Adrenal gland (tissue), 5 donors: Measurements from ENCODE around the gene NPAS3.

Experiments used
- CTCF ChIP-seq, 6 experiments: fragments of 450-650 bp in 4 of 6; fragments of 200-600 bp in 2 of 6; sonication (generic) in 1 of 6; IDR thresholded peaks; 1 replicate in 5 of 6; 2 replicates in 1 of 6; pipeline versions ENCODE4 v1.5.1 to v1.8.0; 2016 to 2021; ENCODE audit warnings: antibody characterized with exemption in 6 of 6, mild to moderate bottlenecking in 2 of 6, moderate library complexity in 1 of 6
- POLR2A ChIP-seq, 2 donors: fragments of 450-650 bp; IDR thresholded peaks; one replicate each; pipeline ENCODE4 v1.6.1; 2017; ENCODE audit warnings: antibody characterized with exemption in 2 of 2, mild to moderate bottlenecking in 2 of 2, moderate library complexity in 1 of 2
- donor health status: DM: no; HTN: no; CAD: no.

DNA sequence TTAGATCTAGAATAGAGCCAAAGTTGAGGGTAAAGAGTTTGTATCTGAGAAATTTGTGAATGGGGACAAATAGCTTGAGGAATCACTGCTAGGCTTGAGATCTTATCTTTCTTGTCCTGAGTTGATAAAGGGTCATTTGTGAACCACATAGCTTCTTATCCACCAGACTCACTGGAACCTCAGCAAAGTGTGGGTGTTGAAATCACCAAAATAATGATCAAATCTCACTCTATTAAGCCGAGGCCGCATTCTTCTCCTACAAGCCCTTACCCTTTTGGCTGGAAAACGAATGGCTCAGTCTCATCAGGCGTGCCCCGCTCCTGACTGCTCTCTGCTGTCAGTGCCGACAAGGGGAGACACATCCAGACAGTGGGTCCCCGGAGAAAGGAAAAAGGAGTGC is 771.6 kb downstream of the NPAS3 start:
- TF ChIP-seq POLR2A (IDR thresholded peaks at IDR 0.05) (no peak), CTCF (IDR thresholded peaks at IDR 0.05) (no peak)
